Stimulated activated naive B cell treated with anti-CD40 and anti-IgM and Interleukin-4, amounts not matched to agents 10 μg/mL and 1 μg/mL and 100 μg/mL, for 72 hours (primary cell): Measurements from ENCODE around the gene LZTR1.
"Not testable (repeated sequence)": the region's sequence is repeated elsewhere in the genome, so short reads cannot be mapped to it uniquely, and the experiment has no call there.

ENCODE experiments used
- ATAC-seq, 2 donors: fragments of 150-1000 bp; cut with Tn5 transposase; replicated peaks; 2 replicates each; pipeline ENCODE4 v1.10.0; 2021; ENCODE audit warnings: moderate library complexity in 1 of 2
- DNase-seq: peaks from one replicate; pipeline ENCODE4 v3.0.0; 2021
- H3K27ac Mint-ChIP-seq: one replicate; pipeline ENCODE4 v1.8.0; 2022; ENCODE audit warnings: mild to moderate bottlenecking, mixed read lengths
- H3K27me3 Mint-ChIP-seq, 2 donors: one replicate each; pipeline ENCODE4 v1.8.0; 2022; ENCODE audit warnings: mixed read lengths in 2 of 2
- H3K36me3 Mint-ChIP-seq, 2 donors: one replicate each; pipeline ENCODE4 v1.8.0; 2022; ENCODE audit warnings: mixed read lengths in 2 of 2, mild to moderate bottlenecking in 1 of 2
- H3K4me1 Mint-ChIP-seq, 2 donors: one replicate each; pipeline ENCODE4 v1.8.0; 2022; ENCODE audit warnings: mixed read lengths in 2 of 2, mild to moderate bottlenecking in 1 of 2
- H3K4me3 Mint-ChIP-seq, 2 donors: one replicate each; pipeline ENCODE4 v1.8.0; 2022; ENCODE audit warnings: mild to moderate bottlenecking in 2 of 2, mixed read lengths in 2 of 2, moderate library complexity in 1 of 2
- H3K9me3 Mint-ChIP-seq, 2 donors: one replicate each; pipeline ENCODE4 v1.8.0; 2022; ENCODE audit warnings: mixed read lengths in 2 of 2, mild to moderate bottlenecking in 1 of 2

The LZTR1 gene

GRCh38 chr22:21028277-21029251 is 46.5 kb downstream of the LZTR1 start:
- Mint-ChIP-seq H3K27ac (no peak overlapping the region), H3K27me3 (peaks cover 45 to 49% of the 10 kb centered on the region in 2 donors), H3K4me1 (peaks cover 8 to 14% of the 10 kb centered on the region in 2 donors), H3K4me3 (no peak overlapping the region), H3K9me3 (no peaks in the 10 kb centered on the region), H3K36me3 (no peaks in the 10 kb centered on the region)
- ATAC-seq: no peak
- no peak for DNase-seq

- no peak overlapping the region for H3K27ac Mint-ChIP-seq
- ATAC-seq (no peak), DNase-seq (no peak)
- H3K9me3 Mint-ChIP-seq: no peaks in the 10 kb centered on the region
- no peak overlapping the region for H3K4me3 Mint-ChIP-seq
- peaks cover 9 to 14% of the 10 kb centered on the region in 2 donors for H3K4me1 Mint-ChIP-seq
- peaks cover 51 to 52% of the 10 kb centered on the region in 2 donors for H3K27me3 Mint-ChIP-seq
- no peaks in the 10 kb centered on the region for H3K36me3 Mint-ChIP-seq
Observed at GRCh38 chr22:21029486-21030025, 47.5 kb downstream of the LZTR1 start.

DNA sequence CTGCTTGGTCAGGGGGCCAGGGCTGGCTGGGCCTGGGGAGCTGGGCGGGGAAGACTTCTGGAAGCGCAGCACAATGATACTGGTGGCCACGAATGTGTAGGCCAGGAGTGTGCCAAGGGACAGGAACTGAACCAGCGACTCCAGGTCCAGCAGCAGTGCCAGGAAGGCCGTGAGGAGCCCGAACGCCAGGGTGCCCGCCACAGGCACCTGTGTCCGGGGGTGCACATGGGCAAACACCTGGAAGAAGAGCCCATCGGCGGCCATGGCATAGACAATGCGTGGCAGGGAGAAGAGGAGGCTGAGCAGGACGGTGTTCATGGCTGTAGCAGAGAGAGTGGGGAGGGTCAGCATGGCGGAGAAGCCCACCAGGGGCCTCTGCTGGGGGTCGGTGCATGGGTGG is 47.9 kb downstream of the LZTR1 start:
- Mint-ChIP-seq H3K27ac (no peak overlapping the region), H3K36me3 (no peaks in the 10 kb centered on the region), H3K4me3 (no peak overlapping the region), H3K9me3 (no peaks in the 10 kb centered on the region), H3K27me3 (peaks cover 53 to 55% of the 10 kb centered on the region in 2 donors), H3K4me1 (peaks cover 9 to 14% of the 10 kb centered on the region in 2 donors)
- ATAC-seq (no peak), DNase-seq (no peak)

DNA sequence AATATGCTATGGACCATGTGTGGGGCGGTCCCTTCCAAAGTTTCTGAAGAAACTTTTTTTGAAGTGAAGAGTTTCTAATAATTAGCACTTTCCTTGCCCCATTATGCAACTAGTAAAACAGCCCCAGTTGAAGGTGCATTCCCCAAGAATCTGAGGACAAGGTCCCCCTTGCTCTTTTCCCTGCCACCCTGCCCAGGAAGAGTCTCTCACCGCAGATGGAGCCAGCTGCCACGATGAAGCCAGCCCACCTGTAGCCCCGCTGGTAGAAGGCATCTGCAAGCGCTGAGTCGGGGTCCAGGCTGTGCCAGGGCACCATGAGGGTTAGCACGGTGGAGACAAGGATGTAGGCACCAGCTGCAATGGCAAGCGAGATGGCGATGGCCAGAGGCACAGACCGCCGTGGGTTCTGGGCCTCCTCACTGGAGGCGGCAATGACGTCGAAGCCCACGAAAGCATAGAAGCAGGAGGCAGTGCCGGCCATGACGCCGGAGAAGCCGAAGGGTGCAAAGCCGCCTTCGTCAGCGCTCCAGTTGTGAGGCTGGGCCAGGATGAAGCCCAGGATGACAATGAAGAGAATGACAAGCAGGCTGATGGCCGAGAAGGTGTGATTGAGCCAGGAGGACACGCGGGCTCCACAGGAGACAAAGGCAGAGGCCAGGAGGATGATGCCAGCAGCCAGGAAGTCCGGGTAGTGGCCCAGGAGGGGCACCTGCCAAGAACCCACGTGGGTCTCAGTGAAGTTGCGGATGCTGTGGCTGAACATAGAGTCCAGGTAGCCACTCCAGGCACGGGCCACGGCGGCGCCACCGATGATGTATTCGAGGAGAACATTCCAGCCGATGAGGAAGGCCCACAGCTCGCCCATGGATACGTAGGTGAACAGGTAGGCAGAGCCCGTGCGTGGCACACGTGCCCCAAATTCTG is 48.8 kb downstream of the LZTR1 start:
- no peak for DNase-seq
- H3K4me3 Mint-ChIP-seq: no peak overlapping the region

DNA sequence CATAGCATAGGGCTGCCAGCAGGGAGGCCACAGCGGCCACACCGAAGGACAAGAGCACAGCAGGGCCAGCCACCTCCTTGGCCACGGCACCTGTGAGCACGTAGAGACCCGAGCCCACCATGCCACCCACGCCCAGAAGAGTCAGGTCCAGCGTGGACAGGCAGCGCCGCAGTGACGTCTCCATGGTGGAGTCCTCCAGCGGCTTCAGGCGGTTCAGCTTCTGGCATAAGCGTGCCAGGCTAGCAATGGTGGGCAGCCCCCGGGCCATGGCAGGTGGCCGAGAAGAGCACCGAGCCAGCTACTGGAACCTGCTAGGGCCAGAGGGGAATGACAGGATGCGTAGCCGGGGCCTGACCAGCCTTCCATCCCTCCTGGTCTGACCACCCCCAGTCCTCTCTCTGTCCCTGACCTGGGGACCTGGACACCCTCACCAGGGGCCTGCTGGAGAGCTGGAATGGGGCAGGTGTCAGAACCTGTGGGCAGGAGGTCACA is 49.5 kb downstream of the LZTR1 start:
- ATAC-seq (no peak), DNase-seq (no peak)
- Mint-ChIP-seq H3K4me1 (peaks cover 4 to 9% of the 10 kb centered on the region in 2 donors), H3K27ac (no peak overlapping the region), H3K4me3 (no peak overlapping the region), H3K9me3 (no peaks in the 10 kb centered on the region), H3K36me3 (no peaks in the 10 kb centered on the region), H3K27me3 (peaks cover 48 to 49% of the 10 kb centered on the region in 2 donors)

More for the DNA sequence above, 48.8 kb downstream of the LZTR1 start:
- Mint-ChIP-seq H3K9me3 (no peaks in the 10 kb centered on the region), H3K36me3 (no peaks in the 10 kb centered on the region), H3K27me3 (peaks cover 48 to 50% of the 10 kb centered on the region in 2 donors), H3K4me1 (peaks cover 4 to 9% of the 10 kb centered on the region in 2 donors), H3K27ac (no peak overlapping the region)
- no peak for ATAC-seq

- Mint-ChIP-seq H3K4me1 (peaks cover 4 to 9% of the 10 kb centered on the region in 2 donors), H3K9me3 (no peaks in the 10 kb centered on the region), H3K4me3 (no peak within 1 kb of the TSS), H3K36me3 (no peaks in the 10 kb centered on the region), H3K27ac (no peak within 1 kb of the TSS), H3K27me3 (peaks cover 43 to 49% of the 10 kb centered on the region in 2 donors)
- ATAC-seq (peak; percentile 14 to 22), DNase-seq (no peak)
Observed at GRCh38 chr22:21032037-21032867, 50.2 kb downstream of the LZTR1 start, which contains the start of gene SLC7A4. SLC7A4 (minus strand) TSS chr22:21032561; CDS start chr22:21031812, 749 bp downstream.

DNA sequence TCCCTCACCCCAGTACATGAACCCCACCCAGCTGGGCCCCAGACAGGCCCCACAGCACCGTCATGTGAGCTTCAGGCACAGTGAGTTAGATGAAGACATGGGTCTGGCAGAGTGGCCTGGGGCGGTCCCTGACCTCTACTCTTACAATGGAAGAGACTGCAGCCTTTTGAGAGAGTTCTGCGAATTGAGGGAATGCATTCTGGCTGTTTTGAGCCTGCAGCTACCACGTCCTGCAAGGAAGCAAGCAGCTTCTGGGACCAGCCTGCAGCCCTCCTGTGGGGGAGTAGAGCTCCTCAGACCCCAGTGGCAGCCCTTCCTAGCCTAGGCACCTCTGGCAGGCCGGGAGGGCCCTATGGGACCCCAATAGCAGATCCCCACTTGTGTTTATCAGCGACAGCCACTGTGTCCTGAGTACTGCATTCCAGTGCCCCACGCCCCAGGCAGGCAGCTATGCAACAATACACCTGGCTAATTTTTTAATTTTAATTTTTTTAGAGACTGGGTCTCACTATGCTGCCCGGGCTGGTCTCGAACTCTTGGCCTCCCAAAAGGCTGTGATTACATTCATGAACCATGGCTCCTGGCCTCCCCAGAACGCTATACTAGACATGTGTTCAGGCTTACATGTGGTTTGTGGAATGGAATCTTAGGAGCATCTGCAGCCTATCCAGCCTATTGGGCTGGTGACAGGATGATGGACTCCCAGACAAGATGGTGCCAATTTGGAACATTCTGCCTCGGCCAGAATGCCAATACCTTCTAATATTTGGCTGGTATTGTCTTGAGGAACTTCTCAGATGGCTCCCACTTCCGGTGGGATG is 51.0 kb downstream of the LZTR1 start:
- Mint-ChIP-seq H3K4me1 (peaks cover 4 to 9% of the 10 kb centered on the region in 2 donors), H3K36me3 (no peaks in the 10 kb centered on the region), H3K9me3 (no peaks in the 10 kb centered on the region), H3K4me3 (no peak overlapping the region), H3K27me3 (peaks cover 43 to 49% of the 10 kb centered on the region in 2 donors), H3K27ac (no peak overlapping the region)
- DNase-seq (no peak), ATAC-seq (no peak)

DNA sequence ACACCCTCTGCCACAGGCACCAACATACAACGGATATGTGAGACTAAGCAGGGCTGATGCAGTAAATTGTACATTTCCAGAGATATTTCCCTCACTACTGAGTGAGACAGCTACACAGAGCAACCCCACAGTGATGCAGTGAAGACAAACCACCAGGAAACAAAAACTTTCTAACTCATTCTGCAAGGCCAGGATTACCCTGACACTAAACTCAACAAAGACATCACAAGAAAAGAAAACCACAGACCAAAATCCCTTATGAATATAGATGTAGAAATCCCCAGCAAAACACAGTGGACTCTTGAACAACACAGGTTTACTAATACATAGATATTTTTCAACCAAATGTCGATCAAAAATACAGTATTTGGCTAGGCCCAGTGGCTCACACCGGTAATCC is 51.8 kb downstream of the LZTR1 start:
- no peaks in the 10 kb centered on the region for H3K9me3 Mint-ChIP-seq
- H3K4me3 Mint-ChIP-seq: no peak overlapping the region
- H3K27me3 Mint-ChIP-seq: peaks cover 43 to 48% of the 10 kb centered on the region in 2 donors
- ATAC-seq (peak in 1 of 2 donors; percentile 67), DNase-seq (no peak)
- no peak overlapping the region for H3K27ac Mint-ChIP-seq
- no peaks in the 10 kb centered on the region for H3K36me3 Mint-ChIP-seq
- peaks cover 4 to 9% of the 10 kb centered on the region in 2 donors for H3K4me1 Mint-ChIP-seq

DNA sequence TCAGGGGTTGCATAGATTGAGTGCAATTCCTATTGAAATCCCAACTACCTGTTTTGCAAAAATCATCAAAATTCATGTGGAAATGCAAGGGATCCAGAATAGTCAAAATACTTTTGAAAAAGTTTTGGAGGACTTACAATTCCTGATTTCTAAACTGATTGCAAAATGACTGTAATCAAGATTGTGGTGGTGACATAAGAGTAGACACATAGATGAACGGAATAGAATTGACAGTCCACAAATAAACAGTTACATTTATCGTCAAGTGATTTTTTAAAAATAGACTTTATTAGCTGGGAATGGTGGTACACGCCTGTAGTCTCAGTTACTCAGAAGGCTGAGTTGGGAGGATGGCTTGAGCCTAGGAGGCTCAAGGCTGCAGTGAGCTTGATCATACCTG is 52.9 kb downstream of the LZTR1 start:
- no peak for ATAC-seq
- Mint-ChIP-seq H3K27me3 (peaks cover 37 to 42% of the 10 kb centered on the region in 2 donors), H3K9me3 (no peaks in the 10 kb centered on the region)

GRCh38 chr22:21038405-21038804 is 56.3 kb downstream of the LZTR1 start:
- no peak overlapping the region for H3K4me3 Mint-ChIP-seq
- H3K9me3 Mint-ChIP-seq: no peaks in the 10 kb centered on the region
- no peaks in the 10 kb centered on the region for H3K36me3 Mint-ChIP-seq
- peaks cover 2 to 4% of the 10 kb centered on the region in 2 donors for H3K4me1 Mint-ChIP-seq
- no peak overlapping the region for H3K27ac Mint-ChIP-seq
- no peak for ATAC-seq
- H3K27me3 Mint-ChIP-seq: peaks cover 30 to 31% of the 10 kb centered on the region in 2 donors
- no peak for DNase-seq

More for the DNA sequence above, 52.9 kb downstream of the LZTR1 start:
- no peak overlapping the region for H3K4me3 Mint-ChIP-seq
- no peak for DNase-seq
- H3K4me1 Mint-ChIP-seq: peaks cover 4 to 9% of the 10 kb centered on the region in 2 donors
- H3K36me3 Mint-ChIP-seq: no peaks in the 10 kb centered on the region
- no peak overlapping the region for H3K27ac Mint-ChIP-seq

- peak overlapping the region; percentile 37 for H3K27ac Mint-ChIP-seq
- not testable (repeated sequence) for H3K36me3 Mint-ChIP-seq, H3K4me3 Mint-ChIP-seq, H3K9me3 Mint-ChIP-seq, ATAC-seq, H3K4me1 Mint-ChIP-seq, DNase-seq
- H3K27me3 Mint-ChIP-seq: peaks cover 33 to 39% of the 10 kb centered on the region in 2 donors
Observed at GRCh38 chr22:21039158-21039557, 57.1 kb downstream of the LZTR1 start.

GRCh38 chr22:21041937-21042336 is 59.8 kb downstream of the LZTR1 start:
- H3K4me3 Mint-ChIP-seq: no peak overlapping the region
- no peak overlapping the region for H3K27ac Mint-ChIP-seq
- DNase-seq (no peak), ATAC-seq (no peak)
- peaks cover 19 to 28% of the 10 kb centered on the region in 2 donors for H3K4me1 Mint-ChIP-seq
- H3K9me3 Mint-ChIP-seq: no peaks in the 10 kb centered on the region
- no peaks in the 10 kb centered on the region for H3K36me3 Mint-ChIP-seq
- peaks cover 41 to 52% of the 10 kb centered on the region in 2 donors for H3K27me3 Mint-ChIP-seq
